Measurements from ENCODE around the gene CEP128.

Gene CEP128

GRCh38 chr14:80485764-80486163, 455.8 kb downstream of the CEP128 start:
- no peak for DNase-seq
- Histone ChIP-seq H3K27me3 (ENCODE audit: insufficient read depth, low read depth, severe bottlenecking) (no peaks in the 10 kb centered on the region), H3K9me3 (ENCODE audit: severe bottlenecking) (no peaks in the 10 kb centered on the region), H3K36me3 (no peaks in the 10 kb centered on the region), H3K4me3 (ENCODE audit: low read depth, low read length) (no peak overlapping the region), H3K27ac (no peak overlapping the region)
- no peak for TF ChIP-seq CTCF (IDR thresholded peaks at IDR 0.05; ENCODE audit: low read depth, low read length)

DNA sequence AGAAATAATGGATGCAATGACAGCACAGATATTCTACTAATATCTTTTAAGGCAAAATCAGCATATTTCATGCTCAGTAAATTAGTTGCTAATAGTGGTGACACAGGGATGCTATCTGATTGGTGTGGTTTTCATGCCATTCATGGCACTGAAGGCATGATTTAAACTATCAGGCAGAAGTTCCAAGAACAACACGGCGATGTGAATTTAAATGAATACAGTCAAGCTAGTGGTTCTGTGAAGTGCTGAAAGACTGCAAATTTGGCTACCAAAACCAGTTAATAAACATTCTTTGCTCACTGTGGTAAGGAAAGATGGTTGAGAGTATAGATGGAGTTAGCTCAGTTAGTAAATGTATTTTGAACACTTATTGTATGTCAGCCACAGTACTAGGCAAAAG, 458.2 kb downstream of the CEP128 start:
- Histone ChIP-seq H3K36me3 (no peaks in the 10 kb centered on the region), H3K4me3 (ENCODE audit: low read depth, low read length) (no peak overlapping the region), H3K27me3 (ENCODE audit: insufficient read depth, low read depth, severe bottlenecking) (no peaks in the 10 kb centered on the region), H3K9me3 (ENCODE audit: severe bottlenecking) (no peaks in the 10 kb centered on the region), H3K27ac (no peak overlapping the region)
- no peak for DNase-seq
- no peak for TF ChIP-seq CTCF (IDR thresholded peaks at IDR 0.05; ENCODE audit: low read depth, low read length)

DNA sequence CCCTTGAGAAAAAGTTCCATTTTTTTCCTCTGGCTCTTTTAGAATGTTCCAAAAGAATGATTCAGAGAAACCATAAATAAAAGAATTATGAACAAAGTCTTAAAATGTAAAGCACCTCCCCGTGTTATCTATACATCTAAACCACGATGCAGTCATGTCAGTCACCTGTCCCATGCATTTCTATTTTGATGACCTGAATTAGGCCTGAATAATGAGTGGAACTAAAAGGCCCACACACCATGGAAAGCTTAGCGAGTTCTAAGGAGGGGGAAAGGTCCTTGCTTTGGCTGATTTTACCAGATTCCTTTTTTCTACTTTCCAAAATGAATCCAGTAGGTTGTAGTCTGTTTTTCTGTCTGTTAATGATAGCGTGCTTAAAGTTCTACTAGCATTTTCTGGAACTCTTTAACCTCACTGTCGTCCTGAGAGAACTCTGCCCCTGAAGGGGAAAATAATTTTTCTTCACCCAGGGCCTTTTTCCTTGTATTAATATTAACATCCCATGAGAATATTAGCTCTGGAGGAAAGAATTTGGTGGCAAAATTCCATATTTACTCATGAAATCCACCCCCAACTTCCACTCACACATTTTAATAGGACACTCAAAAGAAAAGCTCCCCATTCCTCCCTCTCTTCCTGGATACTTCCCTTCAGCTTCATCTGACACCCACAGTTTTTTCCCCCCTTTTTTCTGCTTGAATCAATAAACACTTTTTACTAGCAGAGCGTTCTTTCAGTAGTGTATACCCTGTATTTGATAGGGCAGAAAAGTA, 464.0 kb downstream of the CEP128 start:
- Histone ChIP-seq H3K36me3 (no peaks in the 10 kb centered on the region), H3K27me3 (ENCODE audit: insufficient read depth, low read depth, severe bottlenecking) (no peaks in the 10 kb centered on the region), H3K27ac (no peak overlapping the region), H3K4me3 (ENCODE audit: low read depth, low read length) (no peak overlapping the region), H3K9me3 (ENCODE audit: severe bottlenecking) (no peaks in the 10 kb centered on the region)
- no peak for TF ChIP-seq CTCF (IDR thresholded peaks at IDR 0.05; ENCODE audit: low read depth, low read length)
- DNase-seq: no peak

- H3K4me3 ChIP-seq (ENCODE audit: low read depth, low read length): no peak overlapping the region
- no peak for TF ChIP-seq CTCF (IDR thresholded peaks at IDR 0.05; ENCODE audit: low read depth, low read length)
- H3K9me3 ChIP-seq (ENCODE audit: severe bottlenecking): no peaks in the 10 kb centered on the region
- H3K36me3 ChIP-seq: no peaks in the 10 kb centered on the region
- DNase-seq: no peak
- H3K27me3 ChIP-seq (ENCODE audit: insufficient read depth, low read depth, severe bottlenecking): no peaks in the 10 kb centered on the region
- no peak overlapping the region for H3K27ac ChIP-seq
Observed at GRCh38 chr14:80475074-80475473, 466.5 kb downstream of the CEP128 start.

- H3K27me3 ChIP-seq (ENCODE audit: insufficient read depth, low read depth, severe bottlenecking): no peaks in the 10 kb centered on the region
- TF ChIP-seq CTCF (IDR thresholded peaks at IDR 0.05; ENCODE audit: low read depth, low read length): no peak
- no peak for DNase-seq
- no peaks in the 10 kb centered on the region for H3K9me3 ChIP-seq (ENCODE audit: severe bottlenecking)
- H3K27ac ChIP-seq: no peak overlapping the region
- H3K4me3 ChIP-seq (ENCODE audit: low read depth, low read length): no peak overlapping the region
- no peaks in the 10 kb centered on the region for H3K36me3 ChIP-seq
Observed at GRCh38 chr14:80468331-80469122, 473.0 kb downstream of the CEP128 start.

Measured in WERI-Rb-1 (cell line).